ENCODE results near the gene IVD. TPM values are rescaled to one million over a fixed set of nuclear protein-coding genes. Genes with fewer than 3 reads are reported as not detected.

The IVD gene
- total RNA-seq, 4 donors from 2014 or later = 38.8 to 50.7 (median 44.7) TPM

DNA sequence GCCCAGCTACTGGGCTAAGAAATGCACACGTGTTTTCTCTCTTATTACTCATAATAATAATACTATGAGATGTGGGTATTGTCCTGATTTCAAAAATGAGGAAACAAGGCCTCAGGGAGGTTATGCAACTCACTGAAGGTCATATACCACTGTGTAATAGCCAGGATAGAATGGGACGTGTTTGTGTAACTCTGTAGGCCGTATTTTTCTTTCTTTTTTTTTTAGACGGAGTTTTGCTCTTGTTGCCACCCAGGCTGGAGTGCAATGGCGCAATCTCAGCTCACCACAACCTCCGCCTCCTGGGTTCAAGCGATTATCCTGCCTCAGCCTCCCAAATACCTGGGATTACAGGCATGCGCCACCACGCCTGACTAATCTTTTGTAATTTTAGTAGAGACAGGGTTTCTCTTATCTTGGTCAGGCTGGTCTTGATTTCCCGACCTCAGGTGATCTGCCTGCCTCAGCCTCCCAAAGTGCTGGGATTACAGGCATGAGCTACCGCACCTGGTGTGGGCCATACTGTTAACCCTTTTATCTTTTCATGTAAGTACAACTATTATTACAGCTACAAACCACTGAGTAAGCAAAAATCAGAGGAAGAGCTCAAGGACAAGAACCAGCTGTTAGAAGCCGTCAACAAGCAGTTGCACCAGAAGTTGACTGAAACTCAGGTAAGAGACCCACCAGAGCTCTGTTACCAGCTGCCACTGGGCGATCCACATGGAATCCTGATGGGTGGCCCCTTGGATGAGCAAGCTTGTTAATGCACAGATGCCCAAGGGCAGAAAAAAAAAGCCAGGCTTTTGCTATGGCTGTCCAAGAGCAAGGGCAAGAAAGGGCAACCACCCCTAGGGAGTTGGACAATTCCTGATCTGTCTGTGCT is 16.4 kb upstream of the IVD start:
- peaks cover 0 to 2% (median under 1%) of the 10 kb centered on the region in 4 donors for H3K4me1 ChIP-seq
- WGBS = 84% methylated on average over 13 of the region's 13 CpGs
- no peaks in the 10 kb centered on the region for H3K9me3 ChIP-seq
- intact Hi-C loops (cut with DNase I) = no loop called here
- no peak for TF ChIP-seq CTCF (IDR thresholded peaks at IDR 0.05)
- no peak for TF ChIP-seq POLR2A (IDR thresholded peaks at IDR 0.05; ENCODE audit: low read depth)
- no peak for TF ChIP-seq EP300 (IDR thresholded peaks at IDR 0.05)
- TF ChIP-seq POLR2AphosphoS5 (IDR thresholded peaks at IDR 0.05) = no peak
- no peak for DNase-seq (ENCODE audit: extremely low spot score)
- no peak overlapping the region for H3K4me3 ChIP-seq
- H3K36me3 ChIP-seq = peaks cover 16 to 79% (median 69%) of the 10 kb centered on the region in 4 donors
- no peak overlapping the region for H3K27ac ChIP-seq (replicated peaks in 1 of 4)
- H3K27me3 ChIP-seq = no peaks in the 10 kb centered on the region

GRCh38 chr15:40389824-40390595 is 15.6 kb upstream of the IVD start:
- 95% methylated on average over 2 of the region's 2 CpGs for WGBS
- TF ChIP-seq CTCF (IDR thresholded peaks at IDR 0.05) (no peak), EP300 (IDR thresholded peaks at IDR 0.05) (no peak), POLR2A (IDR thresholded peaks at IDR 0.05; ENCODE audit: low read depth) (no peak)
- no peak overlapping the region for H3K27ac ChIP-seq (replicated peaks in 1 of 4)
- H3K27me3 ChIP-seq = no peaks in the 10 kb centered on the region
- no peaks in the 10 kb centered on the region for H3K4me1 ChIP-seq
- H3K4me3 ChIP-seq = no peak overlapping the region
- no peak for DNase-seq (ENCODE audit: extremely low spot score)
- H3K9me3 ChIP-seq = no peaks in the 10 kb centered on the region
- H3K36me3 ChIP-seq = peaks cover 16 to 82% (median 71%) of the 10 kb centered on the region in 4 donors
- intact Hi-C loops (cut with DNase I) = no loop called here

GRCh38 chr15:40392986-40393948 is 12.3 kb upstream of the IVD start:
- Histone ChIP-seq H3K27ac (replicated peaks in 1 of 4) (no peak overlapping the region), H3K36me3 (peaks cover 11 to 60% (median 55%) of the 10 kb centered on the region in 4 donors), H3K4me1 (no peaks in the 10 kb centered on the region), H3K27me3 (no peaks in the 10 kb centered on the region), H3K4me3 (no peak overlapping the region), H3K9me3 (no peaks in the 10 kb centered on the region)
- intact Hi-C loops (cut with DNase I) = no loop called here
- no peak for DNase-seq (ENCODE audit: extremely low spot score)
- 94% methylated on average over 4 of the region's 4 CpGs for WGBS
- no peak for TF ChIP-seq POLR2AphosphoS5 (IDR thresholded peaks at IDR 0.05)
- no peak for TF ChIP-seq POLR2A (IDR thresholded peaks at IDR 0.05; ENCODE audit: low read depth)
- no peak for TF ChIP-seq CTCF (IDR thresholded peaks at IDR 0.05)
- no peak for TF ChIP-seq EP300 (IDR thresholded peaks at IDR 0.05)

- DNase-seq (ENCODE audit: extremely low spot score) = no peak
- Histone ChIP-seq H3K27ac (replicated peaks in 1 of 4) (no peak overlapping the region), H3K4me3 (no peak overlapping the region), H3K9me3 (no peaks in the 10 kb centered on the region), H3K27me3 (no peaks in the 10 kb centered on the region), H3K4me1 (no peaks in the 10 kb centered on the region), H3K36me3 (peaks cover 0 to 17% (median 15%) of the 10 kb centered on the region in 4 donors)
- intact Hi-C loops (cut with DNase I) = no loop called here
- no peak for TF ChIP-seq POLR2AphosphoS5 (IDR thresholded peaks at IDR 0.05)
- no peak for TF ChIP-seq CTCF (IDR thresholded peaks at IDR 0.05)
- no peak for TF ChIP-seq POLR2A (IDR thresholded peaks at IDR 0.05; ENCODE audit: low read depth)
- WGBS = 95% methylated on average over 8 of the region's 8 CpGs
Observed at GRCh38 chr15:40397688-40398412, 7.7 kb upstream of the IVD start.

Data from esophagus muscularis mucosa (tissue), 4 donors.